ENCODE results near the gene ADAMTS20.
"Not testable (repeated sequence)": the region's sequence is repeated elsewhere in the genome, so short reads cannot be mapped to it uniquely, and the experiment has no call there.

ADAMTS20 gene

DNA sequence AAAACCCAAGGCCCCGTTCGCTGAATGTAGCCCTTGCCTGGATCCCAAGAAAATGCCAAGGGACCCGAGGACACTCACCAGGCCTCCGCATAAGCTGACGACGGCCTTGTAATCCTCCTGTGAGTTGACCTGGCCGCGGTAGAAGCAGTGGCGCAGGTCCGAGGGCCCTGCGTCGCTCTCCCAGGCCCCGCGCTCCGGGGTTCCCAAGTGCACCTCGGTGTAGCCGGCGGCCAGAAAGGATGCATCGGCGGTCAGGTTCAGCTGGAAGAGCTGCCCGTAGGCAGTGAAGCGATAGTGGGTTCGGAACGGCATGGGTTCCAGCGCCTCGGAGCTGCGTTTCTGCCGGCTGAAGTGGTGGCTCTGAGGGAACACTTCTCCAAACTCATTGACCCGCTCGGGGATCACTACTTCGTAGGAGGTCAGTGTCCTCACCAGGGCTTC is 1.2 kb downstream of the ADAMTS20 start:
- ATAC-seq (no peak), DNase-seq (no peak)
- Mint-ChIP-seq H3K27ac (no peak overlapping the region), H3K4me3 (no peak overlapping the region), H3K4me1 (peaks cover 9% of the 10 kb centered on the region), H3K27me3 (peaks cover 58% of the 10 kb centered on the region), H3K9me3 (no peaks in the 10 kb centered on the region)

GRCh38 chr12:43544703-43545102 is 7.3 kb downstream of the ADAMTS20 start:
- H3K27me3 Mint-ChIP-seq, result peaks cover 20% of the 10 kb centered on the region
- no peak for DNase-seq
- H3K4me1 Mint-ChIP-seq, result no peaks in the 10 kb centered on the region
- no peaks in the 10 kb centered on the region for H3K9me3 Mint-ChIP-seq
- ATAC-seq, result no peak
- no peak overlapping the region for H3K27ac Mint-ChIP-seq
- H3K4me3 Mint-ChIP-seq, result no peak overlapping the region

GRCh38 chr12:43540470-43540869 is 11.5 kb downstream of the ADAMTS20 start:
- ATAC-seq, result no peak
- H3K27ac Mint-ChIP-seq, result no peak overlapping the region
- H3K9me3 Mint-ChIP-seq, result peaks cover 0 to 9% of the 10 kb centered on the region in 2 donors
- no peaks in the 10 kb centered on the region for H3K4me1 Mint-ChIP-seq
- peaks cover 3% of the 10 kb centered on the region for H3K27me3 Mint-ChIP-seq
- no peak overlapping the region for H3K4me3 Mint-ChIP-seq
- no peak for DNase-seq

DNA sequence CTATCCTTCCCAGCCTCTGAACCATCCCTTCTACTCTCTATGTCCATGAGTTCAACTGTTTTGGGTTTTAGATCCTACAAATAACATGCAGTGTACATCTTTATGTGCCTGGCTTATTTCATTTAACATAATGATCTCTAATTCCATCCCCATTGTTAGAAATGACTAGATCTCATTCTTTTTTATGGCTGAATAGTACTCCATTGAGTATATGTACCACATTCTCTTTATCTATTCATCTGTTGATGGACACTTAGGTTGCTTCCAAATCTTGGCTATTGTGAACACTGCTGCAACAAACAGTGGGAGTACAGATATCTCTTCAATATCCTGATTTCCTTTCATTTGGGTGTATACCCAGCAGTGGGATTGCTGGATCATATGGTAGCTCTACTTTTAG is 14.3 kb downstream of the ADAMTS20 start:
- not testable (repeated sequence) for DNase-seq, ATAC-seq

DNA sequence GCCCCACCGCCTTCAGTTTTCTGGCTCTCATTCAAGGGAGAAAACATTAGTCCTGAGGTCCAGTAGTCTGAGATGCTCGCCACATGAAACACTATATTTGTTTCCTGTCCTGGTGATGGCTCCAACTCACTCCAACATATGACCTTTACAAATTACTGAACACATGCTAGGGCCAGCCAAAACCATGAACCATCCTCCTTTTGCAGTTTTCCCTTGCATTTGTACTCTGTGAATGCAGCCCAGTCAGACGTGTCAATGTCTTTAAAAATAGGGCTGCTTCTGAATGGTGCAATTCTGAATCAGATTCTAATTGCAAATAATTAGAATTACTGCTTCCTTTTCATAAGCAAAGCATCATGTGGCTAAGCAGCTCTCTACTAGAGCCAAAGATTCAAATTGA is 36.0 kb downstream of the ADAMTS20 start:
- Mint-ChIP-seq H3K27ac (no peak overlapping the region), H3K9me3 (peaks cover 4 to 7% of the 10 kb centered on the region in 2 donors), H3K4me1 (no peaks in the 10 kb centered on the region), H3K27me3 (no peaks in the 10 kb centered on the region), H3K4me3 (no peak overlapping the region)
- ATAC-seq (no peak), DNase-seq (no peak)

More for the DNA sequence above, 14.3 kb downstream of the ADAMTS20 start:
- not testable (repeated sequence) for H3K4me3 Mint-ChIP-seq, H3K27ac Mint-ChIP-seq, H3K9me3 Mint-ChIP-seq, H3K27me3 Mint-ChIP-seq, H3K4me1 Mint-ChIP-seq

- no peaks in the 10 kb centered on the region for H3K4me1 Mint-ChIP-seq
- no peaks in the 10 kb centered on the region for H3K27me3 Mint-ChIP-seq
- H3K9me3 Mint-ChIP-seq, result no peaks in the 10 kb centered on the region
- ATAC-seq, result no peak
- no peak overlapping the region for H3K27ac Mint-ChIP-seq
- H3K4me3 Mint-ChIP-seq, result no peak overlapping the region
- DNase-seq, result no peak
Measured at GRCh38 chr12:43501703-43502102, 50.3 kb downstream of the ADAMTS20 start.

DNA sequence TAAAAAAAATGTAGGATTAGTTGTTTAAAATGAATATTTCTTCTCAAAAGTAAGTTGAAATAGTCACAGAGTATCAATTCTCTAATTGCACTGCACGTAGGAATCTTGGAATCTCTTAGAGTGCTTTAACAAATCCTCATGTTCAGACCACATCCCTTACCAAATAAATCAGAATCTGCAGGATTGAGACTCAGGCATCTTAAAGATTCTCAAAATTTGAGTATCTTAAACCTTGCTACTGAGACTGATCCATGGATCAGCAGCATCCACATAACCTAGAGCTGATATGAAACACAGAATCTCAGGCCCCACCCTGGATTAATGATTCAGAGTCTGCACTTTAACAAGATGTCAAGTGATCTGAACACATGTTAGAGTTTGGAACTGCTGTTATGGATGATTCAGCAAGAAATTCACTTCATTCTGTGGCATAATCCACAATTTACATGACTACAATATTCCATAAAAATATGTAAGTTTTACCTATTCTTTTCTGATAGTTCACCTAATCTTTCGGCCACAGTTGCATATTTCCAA is 58.7 kb downstream of the ADAMTS20 start:
- ATAC-seq (no peak), DNase-seq (no peak)
- Mint-ChIP-seq H3K27me3 (no peaks in the 10 kb centered on the region), H3K27ac (no peak overlapping the region), H3K4me3 (no peak overlapping the region), H3K9me3 (no peaks in the 10 kb centered on the region), H3K4me1 (no peaks in the 10 kb centered on the region)

GRCh38 chr12:43482311-43483085 is 69.5 kb downstream of the ADAMTS20 start:
- no peak overlapping the region for H3K27ac Mint-ChIP-seq

GRCh38 chr12:43480591-43480990 is 71.4 kb downstream of the ADAMTS20 start:
- Mint-ChIP-seq H3K4me3 (no peak overlapping the region), H3K9me3 (peaks cover 4% of the 10 kb centered on the region in 2 donors), H3K27me3 (no peaks in the 10 kb centered on the region), H3K4me1 (no peaks in the 10 kb centered on the region), H3K27ac (no peak overlapping the region)
- ATAC-seq (no peak), DNase-seq (no peak)

More at GRCh38 chr12:43482311-43483085, 69.5 kb downstream of the ADAMTS20 start:
- H3K9me3 Mint-ChIP-seq, result peaks cover 4 to 6% of the 10 kb centered on the region in 2 donors
- DNase-seq, result no peak
- ATAC-seq, result peak; percentile 12
- no peak overlapping the region for H3K4me3 Mint-ChIP-seq
- no peaks in the 10 kb centered on the region for H3K4me1 Mint-ChIP-seq
- H3K27me3 Mint-ChIP-seq, result no peaks in the 10 kb centered on the region

DNA sequence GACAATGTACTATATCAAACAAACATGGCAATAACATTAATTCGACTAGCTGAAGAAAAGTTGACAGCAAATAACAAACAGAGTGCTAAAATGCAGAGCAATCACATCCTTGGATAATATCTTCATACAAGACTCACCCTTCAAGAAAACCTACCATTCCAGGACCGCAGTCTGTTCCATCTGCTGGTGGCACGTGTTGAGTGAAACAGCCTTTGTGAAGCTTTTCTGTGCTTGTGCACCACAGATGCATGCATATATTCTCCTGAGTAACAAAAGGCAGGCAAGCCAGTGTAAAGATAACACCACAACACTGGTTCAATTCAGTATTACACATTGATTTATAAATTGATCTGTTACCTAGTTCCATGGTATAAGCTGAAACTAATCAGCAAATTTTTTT is 89.3 kb downstream of the ADAMTS20 start:
- H3K27me3 Mint-ChIP-seq, result no peaks in the 10 kb centered on the region
- peaks cover 0 to 5% of the 10 kb centered on the region in 2 donors for H3K9me3 Mint-ChIP-seq
- H3K4me3 Mint-ChIP-seq, result no peak overlapping the region
- no peak overlapping the region for H3K27ac Mint-ChIP-seq
- H3K4me1 Mint-ChIP-seq, result no peaks in the 10 kb centered on the region
- DNase-seq (no peak), ATAC-seq (no peak)

DNA sequence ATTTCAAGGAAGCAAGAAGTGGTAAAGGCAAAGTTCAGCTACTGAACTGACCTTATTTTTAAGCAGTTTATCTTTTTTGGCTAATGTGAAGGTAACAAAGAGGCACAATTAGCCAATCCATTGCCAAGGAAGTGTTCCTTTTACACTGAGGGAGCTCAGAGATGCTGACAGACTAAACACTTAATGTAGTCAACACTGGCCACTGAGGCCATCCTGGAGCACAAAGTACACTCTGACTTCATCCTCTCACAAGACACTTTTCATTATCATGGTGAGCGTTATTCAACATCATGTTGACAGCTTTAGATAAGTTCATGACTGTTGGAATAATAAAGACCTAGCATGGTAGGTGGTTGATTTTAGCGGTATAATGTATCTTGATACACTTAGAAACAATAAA is 89.9 kb downstream of the ADAMTS20 start:
- Mint-ChIP-seq H3K27me3 (no peaks in the 10 kb centered on the region), H3K27ac (no peak overlapping the region), H3K4me3 (no peak overlapping the region), H3K9me3 (peaks cover 7 to 12% of the 10 kb centered on the region in 2 donors), H3K4me1 (no peaks in the 10 kb centered on the region)
- no peak for DNase-seq
- ATAC-seq, result no peak

DNA sequence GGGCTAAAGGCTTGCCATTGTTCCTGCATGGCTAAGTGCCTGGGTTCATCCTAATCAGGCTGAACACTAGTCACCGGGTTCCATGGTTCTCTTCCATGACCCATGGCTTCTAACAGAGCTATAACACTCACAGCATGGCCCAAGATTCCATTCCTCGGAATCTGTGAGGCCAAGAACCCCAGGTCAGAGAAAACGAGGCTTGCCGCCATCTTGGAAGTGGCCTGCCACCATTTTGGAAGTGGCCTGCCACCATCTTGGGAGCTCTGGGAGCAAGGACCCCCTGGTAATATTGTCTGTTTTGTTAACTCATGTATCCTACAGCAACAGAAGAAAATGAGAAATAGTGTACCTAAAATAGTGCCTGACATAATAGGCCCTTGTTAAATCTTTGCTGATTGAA is 92.7 kb downstream of the ADAMTS20 start:
- H3K9me3 Mint-ChIP-seq, result peaks cover 17 to 21% of the 10 kb centered on the region in 2 donors
- no peak overlapping the region for H3K27ac Mint-ChIP-seq
- no peaks in the 10 kb centered on the region for H3K4me1 Mint-ChIP-seq
- H3K4me3 Mint-ChIP-seq, result no peak overlapping the region
- no peak for DNase-seq
- H3K27me3 Mint-ChIP-seq, result no peaks in the 10 kb centered on the region
- no peak for ATAC-seq

DNA sequence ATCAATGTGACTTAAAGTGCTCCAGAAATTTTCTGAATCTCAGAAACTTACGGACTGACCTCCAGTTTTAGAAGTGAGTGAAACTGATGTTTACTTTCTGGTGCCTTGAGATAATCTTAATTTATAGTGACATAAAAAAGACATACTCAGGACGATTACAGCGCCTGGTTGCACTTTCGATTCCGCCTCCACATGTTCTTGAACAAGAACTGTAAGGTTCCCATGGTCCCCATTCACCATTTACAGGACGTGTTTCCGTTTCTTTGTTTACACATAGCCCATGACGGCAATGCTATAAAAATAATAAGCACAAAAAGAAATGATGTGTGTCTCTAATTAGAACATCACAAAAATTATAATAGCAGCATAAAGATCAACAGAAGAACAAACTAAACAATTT is 98.2 kb downstream of the ADAMTS20 start:
- no peak for ATAC-seq
- peaks cover 16 to 17% of the 10 kb centered on the region in 2 donors for H3K9me3 Mint-ChIP-seq
- H3K27me3 Mint-ChIP-seq, result no peaks in the 10 kb centered on the region
- H3K27ac Mint-ChIP-seq, result no peak overlapping the region
- DNase-seq, result no peak
- no peaks in the 10 kb centered on the region for H3K4me1 Mint-ChIP-seq
- H3K4me3 Mint-ChIP-seq, result no peak overlapping the region

DNA sequence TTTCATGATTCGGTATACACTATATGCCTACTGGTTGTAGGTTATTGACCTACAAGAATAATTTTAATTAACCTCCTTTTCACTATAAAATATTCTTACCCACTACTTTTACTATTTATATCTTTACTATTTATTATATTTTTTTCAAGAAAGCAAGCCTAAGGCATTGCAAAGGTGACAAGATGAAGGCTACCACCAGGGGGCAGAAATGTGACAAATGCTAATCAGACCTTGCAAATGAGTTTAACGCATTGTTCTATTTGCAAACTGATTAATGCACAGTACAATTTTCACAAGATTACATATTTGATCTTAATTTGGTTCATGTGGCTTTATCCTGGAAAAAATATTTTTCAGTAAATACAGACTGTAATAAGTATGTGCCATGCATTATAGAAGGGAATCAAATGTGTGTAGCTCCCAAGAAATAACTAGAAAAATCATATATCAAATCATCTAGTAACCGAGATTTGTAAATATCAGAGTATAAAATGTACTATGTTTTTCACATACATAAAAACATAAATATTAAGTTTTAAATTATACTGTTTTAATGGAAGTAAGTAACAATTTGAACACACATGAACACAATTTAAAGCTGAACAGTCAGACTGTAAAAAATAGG is 107.0 kb downstream of the ADAMTS20 start:
- Mint-ChIP-seq H3K27me3 (peaks cover 14% of the 10 kb centered on the region), H3K27ac (no peak overlapping the region), H3K4me1 (no peaks in the 10 kb centered on the region), H3K9me3 (no peaks in the 10 kb centered on the region), H3K4me3 (no peak overlapping the region)
- DNase-seq, result peak; percentile 30 to 44
- no peak for ATAC-seq

DNA sequence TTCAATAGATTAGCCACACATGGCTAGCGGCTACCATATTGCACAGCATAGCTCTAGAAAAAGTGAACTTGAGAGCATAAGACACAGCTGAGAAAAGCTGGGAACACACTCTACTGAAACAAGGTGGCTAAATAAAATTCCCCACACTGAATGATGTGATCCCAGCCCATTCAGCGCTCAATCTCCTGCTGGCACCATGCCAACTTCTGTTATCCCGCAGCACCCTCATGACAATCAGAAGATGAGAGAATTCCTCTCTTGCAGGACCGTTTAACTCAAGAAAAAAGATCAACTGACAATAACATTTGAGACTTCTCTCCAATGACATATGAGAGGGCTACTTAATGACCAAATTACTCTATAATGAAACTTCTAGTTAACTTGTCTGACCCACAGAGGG is 115.4 kb downstream of the ADAMTS20 start:
- Mint-ChIP-seq H3K4me1 (no peaks in the 10 kb centered on the region), H3K9me3 (no peaks in the 10 kb centered on the region), H3K4me3 (no peak overlapping the region), H3K27ac (no peak overlapping the region), H3K27me3 (no peaks in the 10 kb centered on the region)
- no peak for ATAC-seq
- DNase-seq, result no peak

DNA sequence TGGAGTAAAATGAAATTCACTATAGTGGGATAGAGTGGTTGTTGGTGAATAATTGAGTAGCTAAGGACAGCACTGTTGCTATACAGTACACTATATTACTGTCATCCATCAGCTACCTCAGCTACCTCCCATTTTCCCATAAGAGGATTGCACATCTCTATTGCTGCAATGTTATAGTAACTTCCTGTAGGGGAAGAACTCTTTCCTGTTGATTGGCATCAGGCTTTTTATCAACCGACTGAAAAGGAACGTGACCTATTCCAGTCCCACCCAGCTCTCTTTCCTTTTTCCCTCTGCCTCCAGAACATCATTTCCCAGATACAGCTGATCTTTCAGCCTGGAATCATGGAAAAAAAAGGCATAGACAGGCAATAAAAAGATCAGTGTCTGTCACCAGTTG is 117.4 kb downstream of the ADAMTS20 start:
- no peaks in the 10 kb centered on the region for H3K4me1 Mint-ChIP-seq
- H3K9me3 Mint-ChIP-seq, result no peaks in the 10 kb centered on the region
- no peak overlapping the region for H3K4me3 Mint-ChIP-seq
- DNase-seq, result no peak
- no peak overlapping the region for H3K27ac Mint-ChIP-seq
- ATAC-seq, result no peak
- H3K27me3 Mint-ChIP-seq, result no peaks in the 10 kb centered on the region
